HG02571 (cell line): ENCODE results near the gene DCST2.

Experiments
- ATAC-seq: cut with Tn5 transposase; IDR thresholded peaks from one replicate; pipeline ENCODE4 v1.9.1; 2021; ENCODE audit warnings: mild to moderate bottlenecking, moderate library complexity; ENCODE audit not compliant: unreplicated experiment

Gene DCST2

DNA sequence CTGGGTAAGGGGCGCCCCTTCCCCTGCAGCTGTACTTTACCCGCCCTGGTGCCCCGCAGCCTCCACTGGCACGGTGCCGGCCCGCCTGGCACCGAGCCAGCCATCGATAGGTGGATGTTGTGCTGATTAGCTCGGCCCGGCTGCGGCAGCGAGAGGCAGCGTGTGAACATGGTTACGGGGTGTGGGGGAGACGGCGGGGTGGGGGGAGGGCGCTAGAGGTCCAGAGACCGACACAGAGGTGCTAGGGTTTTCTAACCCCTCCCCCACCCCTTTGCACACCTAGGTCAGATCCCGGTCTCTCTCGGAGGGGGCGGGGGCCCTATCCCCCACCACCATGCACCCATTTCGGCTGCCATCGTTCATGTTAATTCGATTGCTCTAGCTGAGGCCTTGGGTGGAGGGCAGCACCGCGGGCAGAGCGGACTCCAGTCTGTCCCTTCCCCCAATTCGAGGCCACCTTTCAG, 36.6 kb upstream of the DCST2 start:
- ATAC-seq: no peak

DNA sequence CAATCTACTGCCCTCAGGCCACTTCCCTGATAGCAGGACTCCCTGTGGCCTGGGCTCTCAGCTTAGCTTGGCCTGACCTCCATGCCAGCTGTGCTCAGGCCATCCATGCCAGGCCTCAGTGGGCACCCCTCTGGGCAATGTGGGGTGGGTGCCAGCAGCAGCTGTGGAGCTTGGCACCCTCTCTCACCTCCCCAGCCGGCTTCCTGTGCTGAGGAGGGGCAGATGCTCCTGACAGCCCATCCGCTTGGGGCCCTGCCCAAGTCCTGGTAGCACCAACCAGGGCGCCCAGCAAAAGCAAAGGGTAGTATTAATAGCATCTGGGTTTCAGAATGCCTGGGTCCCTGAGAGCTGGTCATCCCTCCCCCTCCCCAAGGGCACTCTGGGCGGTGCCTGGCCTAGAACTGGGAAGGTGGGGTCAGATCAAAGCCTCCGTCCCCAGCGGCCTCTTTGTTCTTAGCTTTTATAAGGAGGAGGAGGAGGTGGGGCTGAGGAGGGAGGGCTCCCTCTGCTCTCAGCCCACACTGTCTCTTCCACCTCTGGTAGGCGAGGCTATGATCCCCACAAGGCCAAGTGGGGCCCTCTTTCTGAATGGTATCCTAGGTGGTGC, 36.1 kb upstream of the DCST2 start:
- no peak for ATAC-seq

DNA sequence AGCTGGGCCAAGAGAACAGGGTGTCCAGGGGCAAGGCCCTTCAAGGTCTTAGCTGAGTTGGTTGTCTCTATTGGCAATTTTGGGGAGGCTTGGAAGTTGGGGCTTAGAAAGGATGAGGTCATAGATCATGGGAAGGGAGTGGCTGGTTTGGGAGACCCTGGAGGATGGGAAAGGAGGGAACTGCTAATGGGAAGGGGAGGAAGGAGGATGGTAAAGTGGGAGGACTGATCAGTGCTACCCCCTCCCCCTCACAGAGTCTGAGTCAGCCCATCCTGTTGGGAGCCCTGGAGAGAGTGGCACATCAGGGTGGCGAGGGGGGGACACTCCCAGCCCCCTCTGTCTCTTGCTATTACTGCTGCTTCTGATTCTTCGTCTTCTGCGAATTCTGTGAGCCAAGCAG, 35.0 kb upstream of the DCST2 start:
- no peak for ATAC-seq

DNA sequence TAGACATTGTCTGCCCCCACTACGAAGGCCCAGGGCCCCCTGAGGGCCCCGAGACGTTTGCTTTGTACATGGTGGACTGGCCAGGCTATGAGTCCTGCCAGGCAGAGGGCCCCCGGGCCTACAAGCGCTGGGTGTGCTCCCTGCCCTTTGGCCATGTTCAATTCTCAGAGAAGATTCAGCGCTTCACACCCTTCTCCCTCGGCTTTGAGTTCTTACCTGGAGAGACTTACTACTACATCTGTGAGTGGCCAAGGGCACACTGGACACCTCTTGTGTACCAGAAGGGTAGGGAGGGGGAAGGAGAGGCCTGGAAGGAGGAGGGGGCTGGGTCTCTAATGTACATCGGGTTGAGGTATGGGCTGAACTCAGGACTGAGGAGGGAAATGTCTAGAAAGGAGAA, 33.2 kb upstream of the DCST2 start:
- ATAC-seq: no peak

DNA sequence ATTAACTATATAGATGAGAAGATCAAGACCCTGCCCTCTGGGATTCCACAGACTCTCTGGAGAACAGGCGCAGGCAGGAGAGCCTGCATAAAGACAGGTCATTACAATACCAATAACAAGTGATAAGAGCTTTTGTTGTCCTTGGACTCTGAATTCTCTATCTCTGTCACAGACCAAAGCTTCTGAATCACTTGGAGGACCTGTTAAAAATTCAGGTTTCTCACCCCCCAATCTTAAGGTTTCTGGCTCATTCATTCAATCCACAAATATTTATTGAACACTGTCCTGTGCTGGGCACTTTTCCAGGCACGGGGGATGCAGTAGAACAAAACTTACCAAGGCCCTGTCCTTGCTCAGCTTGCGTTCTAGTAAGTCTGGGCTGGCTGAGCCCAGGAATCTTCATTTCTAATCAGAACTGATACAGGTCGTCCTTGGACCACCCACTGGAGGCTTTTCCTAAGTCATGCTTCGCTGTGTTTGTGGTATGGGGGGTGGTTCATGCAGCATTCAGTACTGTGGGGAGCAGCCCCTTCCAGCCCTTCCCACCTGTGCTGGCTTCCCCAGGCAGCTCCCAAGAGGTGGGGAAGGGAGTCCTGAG, 31.4 kb upstream of the DCST2 start:
- no peak for ATAC-seq

DNA sequence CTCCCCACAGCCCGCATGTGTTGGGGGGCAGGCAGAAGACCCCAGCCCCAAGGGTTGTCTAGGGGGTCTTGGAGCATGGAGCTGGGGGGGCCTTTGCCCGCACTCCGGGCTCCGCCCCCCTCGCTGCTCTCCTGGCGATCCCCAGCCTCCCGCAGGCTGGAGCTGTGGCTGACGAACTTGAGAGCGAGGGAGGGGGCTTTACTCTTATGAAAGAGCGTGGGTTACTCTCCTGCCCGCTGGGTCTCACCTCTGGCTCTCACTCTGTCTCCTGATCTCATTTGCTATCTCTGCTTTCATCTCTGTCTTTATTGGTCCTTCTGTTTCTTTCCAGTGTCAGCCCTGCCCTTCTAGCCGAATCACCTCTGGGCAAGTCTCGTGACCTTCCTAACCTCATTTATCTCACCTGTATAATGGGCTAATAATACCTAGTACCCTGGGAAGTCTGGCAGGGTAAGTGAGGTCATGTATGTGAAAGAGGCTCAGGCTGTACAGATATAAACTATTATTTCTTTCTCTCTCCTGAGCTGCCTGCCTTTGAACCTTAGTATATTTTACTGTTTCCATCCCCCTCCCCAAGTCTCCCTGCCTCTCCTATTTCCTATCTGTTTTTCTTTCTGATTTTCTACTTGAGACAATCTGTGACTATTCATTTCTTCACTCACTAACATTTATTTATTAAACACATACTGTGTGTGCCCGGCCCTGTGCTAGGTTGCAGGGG, 30.7 kb upstream of the DCST2 start:
- no peak for ATAC-seq

DNA sequence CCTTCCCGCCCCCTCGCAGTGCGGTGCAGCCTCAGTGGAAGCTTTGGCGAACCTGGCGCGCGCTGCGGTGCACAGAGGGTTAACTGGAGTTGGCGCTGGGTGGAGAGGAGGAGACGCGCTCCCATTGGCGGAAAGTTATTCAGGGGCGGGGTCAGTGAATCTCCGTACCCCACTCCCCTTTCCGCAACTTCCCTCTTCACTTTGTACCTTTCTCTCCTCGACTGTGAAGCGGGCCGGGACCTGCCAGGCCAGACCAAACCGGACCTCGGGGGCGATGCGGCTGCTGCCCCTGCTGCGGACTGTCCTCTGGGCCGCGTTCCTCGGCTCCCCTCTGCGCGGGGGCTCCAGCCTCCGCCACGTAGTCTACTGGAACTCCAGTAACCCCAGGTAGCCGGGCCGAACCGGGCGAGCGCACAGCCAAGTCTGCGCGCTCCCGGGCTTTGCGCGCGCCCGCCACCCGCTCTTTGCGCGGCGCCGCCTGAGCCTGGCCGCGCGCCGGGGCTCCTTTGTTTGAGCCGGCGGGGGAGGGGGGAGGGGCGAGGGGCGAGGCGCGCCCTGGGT, 30.0 kb upstream of the DCST2 start, which contains the start of gene EFNA4:
Gene EFNA4 (plus strand): TSS at position 191 of the 561 bp plus-strand sequence. CDS start 84 bp downstream, at position 275.
- peak; percentile 62 for ATAC-seq

DNA sequence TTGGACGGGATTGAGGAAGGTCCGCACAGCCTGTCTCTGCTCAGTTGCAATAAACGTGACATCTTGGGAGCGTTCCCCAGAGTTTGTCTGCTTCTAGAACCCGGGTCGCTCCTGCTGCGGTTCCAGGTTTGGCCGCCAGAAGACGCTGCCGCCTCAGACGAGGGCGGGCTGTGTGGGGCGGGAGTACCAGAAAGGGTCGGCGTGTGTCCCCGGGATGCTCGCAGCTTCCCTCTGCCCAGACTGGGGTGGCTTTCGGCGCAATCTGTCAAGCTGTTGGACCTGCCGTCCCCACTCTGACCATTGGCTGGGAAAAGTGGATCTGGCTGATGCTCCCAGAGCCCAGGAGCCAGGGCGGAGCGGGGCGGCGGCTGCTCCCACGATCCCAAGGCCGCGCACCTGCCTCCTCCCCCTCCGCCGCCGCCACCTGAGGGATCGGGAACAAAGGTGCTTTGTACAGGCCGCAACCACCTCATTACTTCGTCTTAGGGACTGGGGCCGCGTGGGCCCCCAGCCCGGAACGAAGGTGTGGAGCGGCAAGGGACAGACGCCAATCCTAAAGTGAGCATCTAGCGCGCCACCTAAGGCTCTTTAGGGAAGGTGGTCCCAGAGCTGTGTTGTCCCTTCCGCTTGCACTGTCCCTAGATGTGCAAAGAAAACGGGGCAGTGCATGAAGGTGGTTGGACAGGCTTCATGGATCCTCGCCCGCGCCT, 29.3 kb upstream of the DCST2 start:
- no peak for ATAC-seq

DNA sequence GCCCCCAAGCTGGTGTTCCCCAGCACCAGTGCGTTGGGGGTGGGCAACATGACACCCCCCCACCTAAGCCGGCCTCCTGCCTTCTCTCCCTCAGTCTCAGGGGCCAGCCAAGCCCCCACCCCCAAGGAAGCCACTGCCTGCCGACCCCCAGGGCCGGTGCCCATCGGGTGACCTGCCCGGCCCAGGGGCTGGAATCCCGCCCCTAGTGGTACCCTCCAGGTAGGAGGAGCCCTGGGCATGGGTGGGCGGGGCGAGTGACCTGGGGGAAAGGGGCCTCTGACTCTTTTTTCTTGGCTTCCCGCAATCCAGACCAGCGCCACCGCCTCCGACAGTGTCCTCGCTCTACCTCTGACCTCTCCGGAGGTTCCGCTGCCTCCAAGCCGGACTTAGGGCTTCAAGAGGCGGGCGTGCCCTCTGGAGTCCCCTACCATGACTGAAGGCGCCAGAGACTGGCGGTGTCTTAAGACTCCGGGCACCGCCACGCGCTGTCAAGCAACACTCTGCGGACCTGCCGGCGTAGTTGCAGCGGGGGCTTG, 28.6 kb upstream of the DCST2 start:
- no peak for ATAC-seq

DNA sequence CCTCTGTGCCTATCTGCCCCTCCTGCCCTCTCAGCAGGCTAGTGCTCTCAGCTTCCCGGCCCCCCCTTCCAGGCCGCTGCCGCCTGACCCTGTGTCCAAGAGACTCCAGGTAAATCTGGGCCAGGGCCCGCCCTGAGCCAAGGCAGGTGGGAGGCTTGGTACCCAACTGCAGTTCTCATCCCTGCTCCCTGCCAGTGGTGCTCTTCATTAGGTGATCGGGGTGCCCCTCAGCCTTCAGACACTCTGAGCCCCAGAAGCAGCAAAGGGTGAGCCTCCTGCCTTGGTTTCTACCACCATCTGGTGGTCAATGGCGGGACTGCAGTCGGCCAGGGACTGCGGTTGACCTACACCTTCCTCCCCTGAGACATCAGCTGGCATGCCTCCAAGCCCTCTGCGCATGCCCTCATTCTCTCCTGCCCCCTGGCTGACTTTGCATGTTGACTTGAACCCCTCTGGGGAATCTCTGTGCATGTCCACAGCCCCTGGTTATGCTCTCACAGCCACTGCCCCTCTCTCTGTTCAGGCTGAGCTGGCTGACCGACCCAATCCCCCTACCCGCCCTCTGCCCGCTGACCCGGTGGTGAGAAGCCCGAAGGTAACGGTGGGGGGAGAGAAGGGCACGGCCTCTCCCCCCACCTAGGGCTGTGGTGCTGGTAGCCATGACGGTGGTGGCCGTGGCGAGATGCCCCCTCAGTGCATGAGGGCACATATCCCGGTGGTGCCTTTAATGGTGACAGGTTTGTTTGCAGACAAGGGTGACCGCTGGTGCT, 28.0 kb upstream of the DCST2 start:
- ATAC-seq: no peak

DNA sequence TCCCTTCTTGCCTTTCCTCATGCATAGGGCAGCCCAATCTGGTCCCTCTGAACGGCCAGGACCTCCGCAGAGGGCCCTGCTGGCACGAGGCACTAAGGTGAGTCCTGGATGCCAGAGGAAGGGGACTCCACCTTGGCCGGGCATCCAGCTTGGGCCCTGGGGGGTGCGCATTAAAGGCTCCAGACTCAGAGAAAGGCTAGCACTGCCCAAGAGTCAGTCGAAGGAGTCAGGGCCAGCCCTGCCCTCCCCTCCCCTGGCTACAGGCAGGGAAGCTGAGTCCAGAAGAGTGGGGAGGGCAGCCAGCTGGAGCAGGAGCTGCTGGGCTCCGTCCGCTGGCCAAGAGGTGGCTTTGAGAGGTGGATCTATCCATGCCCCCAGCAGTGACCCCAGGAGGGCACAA, 27.2 kb upstream of the DCST2 start:
- no peak for ATAC-seq

DNA sequence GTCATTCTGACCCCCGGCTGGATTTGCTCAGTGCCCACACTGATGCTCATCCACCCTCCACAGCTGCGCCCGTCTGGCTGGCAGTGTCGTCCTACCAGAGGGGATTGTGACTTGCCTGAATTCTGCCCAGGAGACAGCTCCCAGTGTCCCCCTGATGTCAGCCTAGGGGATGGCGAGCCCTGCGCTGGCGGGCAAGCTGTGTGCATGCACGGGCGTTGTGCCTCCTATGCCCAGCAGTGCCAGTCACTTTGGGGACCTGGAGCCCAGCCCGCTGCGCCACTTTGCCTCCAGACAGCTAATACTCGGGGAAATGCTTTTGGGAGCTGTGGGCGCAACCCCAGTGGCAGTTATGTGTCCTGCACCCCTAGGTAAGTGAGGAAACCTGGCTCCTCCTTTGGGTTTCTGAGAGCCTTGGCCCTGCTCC, 24.2 kb upstream of the DCST2 start:
- ATAC-seq: no peak

DNA sequence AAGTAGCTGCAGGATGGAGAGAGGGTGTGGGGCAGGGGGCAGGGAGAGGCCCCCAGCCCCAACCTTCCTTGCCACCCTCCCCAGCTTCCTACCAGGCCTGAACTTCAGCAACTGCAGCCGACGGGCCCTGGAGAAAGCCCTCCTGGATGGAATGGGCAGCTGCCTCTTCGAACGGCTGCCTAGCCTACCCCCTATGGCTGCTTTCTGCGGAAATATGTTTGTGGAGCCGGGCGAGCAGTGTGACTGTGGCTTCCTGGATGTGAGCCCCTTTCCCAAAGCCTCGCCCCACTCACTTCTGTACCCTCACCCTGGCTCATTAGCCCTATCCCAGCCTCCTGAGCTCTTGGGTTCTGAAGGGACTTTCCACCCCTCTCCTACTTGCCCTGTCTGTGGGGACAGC, 23.5 kb upstream of the DCST2 start:
- ATAC-seq: no peak

DNA sequence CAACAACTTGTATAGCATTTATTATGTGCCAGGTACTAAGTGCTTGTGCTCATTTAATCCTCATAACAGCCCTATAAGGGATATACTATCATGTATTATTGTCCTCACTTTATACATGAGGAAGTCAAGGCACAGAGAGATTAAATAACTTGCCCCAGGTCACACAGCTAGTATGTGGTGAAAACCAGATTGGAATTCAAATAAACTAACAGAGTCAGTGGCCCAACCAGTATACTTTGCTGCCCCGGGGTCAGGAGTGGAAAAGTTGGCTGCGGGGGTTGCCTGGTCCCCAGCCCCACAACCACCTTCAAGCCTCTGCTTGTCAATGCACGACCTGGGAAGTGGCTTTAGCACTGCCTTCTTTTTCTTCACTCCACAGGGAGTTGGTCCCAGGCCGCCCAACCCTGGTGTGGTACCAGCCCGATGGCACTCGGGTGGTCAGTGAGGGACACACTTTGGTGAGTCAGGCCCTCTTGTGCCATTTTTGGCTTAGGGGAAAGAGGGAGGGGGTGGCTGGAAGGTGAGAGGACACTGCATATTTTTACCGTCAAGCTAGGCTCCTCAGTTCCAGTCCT, 20.0 kb upstream of the DCST2 start:
- no peak for ATAC-seq

DNA sequence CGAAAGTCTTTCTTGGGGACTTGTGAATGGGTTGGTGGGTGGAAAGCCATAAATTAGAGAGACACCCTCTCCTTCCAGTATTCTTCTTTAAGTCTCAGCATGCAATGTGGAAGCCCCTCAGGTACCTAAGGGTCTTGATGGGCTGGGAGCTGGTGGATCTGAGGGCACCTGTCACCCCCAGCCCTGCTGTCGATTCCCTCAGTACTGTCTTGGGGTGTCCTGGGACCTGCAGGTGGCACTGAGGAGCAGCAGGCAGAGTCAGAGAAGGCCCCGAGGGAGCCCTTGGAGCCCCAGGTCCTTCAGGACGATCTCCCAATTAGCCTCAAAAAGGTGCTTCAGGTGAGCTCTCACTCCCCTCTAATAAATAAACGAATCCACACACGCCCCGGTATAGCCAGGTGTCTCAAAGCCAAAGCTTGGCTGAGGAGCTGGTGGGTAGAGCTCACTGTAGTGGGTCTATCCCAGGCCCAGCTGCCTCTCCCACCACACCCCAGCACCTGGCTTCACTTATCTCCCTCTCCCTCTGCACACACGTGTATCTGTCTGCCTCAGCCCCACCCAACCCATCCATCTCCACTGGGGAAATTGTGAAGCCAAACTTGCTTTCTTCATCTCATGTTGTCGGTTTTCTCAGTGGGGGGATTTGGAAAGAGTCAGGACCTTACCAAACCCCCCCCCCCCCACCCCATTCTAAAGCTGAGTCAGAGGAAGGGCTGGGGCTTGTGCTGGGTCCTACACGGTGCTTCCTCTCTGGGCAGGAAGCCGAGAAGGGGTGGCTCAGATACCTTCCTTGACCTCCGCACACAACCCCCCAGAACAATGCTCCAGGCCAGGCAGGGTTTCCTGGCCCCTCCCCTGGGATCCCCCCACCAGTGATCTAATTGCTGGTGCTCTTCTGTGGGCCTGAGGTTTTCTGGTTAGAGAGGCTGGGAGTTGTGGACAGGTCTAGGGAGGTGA, 19.1 kb upstream of the DCST2 start:
- ATAC-seq: no peak

DNA sequence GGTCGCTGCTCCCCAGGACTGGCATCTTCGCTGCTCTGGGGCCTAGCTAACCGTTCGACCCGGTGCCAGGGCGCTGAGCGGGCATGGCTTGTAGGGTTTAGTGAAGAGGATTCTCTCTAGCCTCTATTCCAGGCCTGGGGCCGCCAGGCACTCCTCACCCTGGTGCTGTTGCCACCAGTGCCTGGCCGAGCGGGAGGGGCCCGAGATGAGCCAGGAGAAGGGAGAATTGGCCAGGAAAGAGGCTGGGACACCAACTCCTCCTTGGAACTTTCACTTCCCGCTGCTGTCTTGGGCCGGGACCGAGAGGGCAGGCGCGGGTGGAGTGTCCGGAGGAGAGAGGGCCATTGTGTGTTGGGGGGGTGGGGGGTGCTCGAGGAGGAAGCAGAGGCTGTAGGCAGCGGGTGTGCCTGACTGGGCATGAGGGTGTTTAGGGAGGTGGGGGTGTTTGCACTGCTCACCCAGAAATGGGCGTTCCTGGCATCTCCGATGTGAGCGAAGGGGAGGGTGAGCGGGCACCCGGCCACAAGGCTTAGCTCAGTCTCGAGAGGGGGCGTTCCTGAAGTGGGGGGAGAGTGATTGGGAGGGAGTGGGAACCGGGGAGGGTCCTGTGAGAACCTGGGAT, 18.3 kb upstream of the DCST2 start:
- no peak for ATAC-seq

DNA sequence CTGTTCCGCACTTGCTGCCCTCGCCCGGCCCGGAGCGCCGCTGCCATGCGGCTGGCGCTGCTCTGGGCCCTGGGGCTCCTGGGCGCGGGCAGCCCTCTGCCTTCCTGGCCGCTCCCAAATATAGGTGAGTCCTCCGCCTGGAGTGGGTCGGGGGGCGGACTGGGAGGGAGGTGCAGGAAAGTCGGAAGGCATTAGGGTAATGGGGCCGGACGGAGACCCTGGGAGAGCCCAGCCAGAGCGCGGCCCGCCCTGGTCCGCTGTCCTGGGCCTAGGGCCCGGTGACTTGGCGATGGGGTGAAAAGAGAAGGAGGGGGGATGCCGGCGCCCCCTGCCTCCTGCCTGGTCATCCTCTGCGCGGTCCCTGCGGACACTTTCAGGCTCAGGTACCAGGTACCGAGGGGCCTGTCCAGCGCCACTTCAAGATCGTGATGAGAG, 17.8 kb upstream of the DCST2 start:
- ATAC-seq: no peak
